Measurements from ENCODE around the gene ZFC3H1.

Gene ZFC3H1

GRCh38 chr12:71626098-71626497, 37.5 kb downstream of the ZFC3H1 start:
- Histone ChIP-seq H3K27me3 (ENCODE audit: insufficient read depth, low read length, poor library complexity, severe bottlenecking) (no peaks in the 10 kb centered on the region), H3K36me3 (ENCODE audit: insufficient read depth, low read length) (peaks cover 95% of the 10 kb centered on the region), H3K4me3 (ENCODE audit: low read length, poor library complexity, severe bottlenecking) (no peak overlapping the region), H3K9ac (ENCODE audit: low read depth, low read length, poor library complexity, severe bottlenecking) (no peak overlapping the region), H4K20me1 (ENCODE audit: insufficient read depth, low read length, poor library complexity, severe bottlenecking) (no peaks in the 10 kb centered on the region), H3F3A (ENCODE audit: low read depth) (no peaks in the 10 kb centered on the region), H3K4me1 (ENCODE audit: insufficient read depth, low read length, poor library complexity, severe bottlenecking) (no peaks in the 10 kb centered on the region), H3K9me2 (replicated peaks; ENCODE audit: low read depth, low read length) (no peaks in the 10 kb centered on the region), H3K79me2 (ENCODE audit: insufficient read depth, low read length) (no peaks in the 10 kb centered on the region), H2AFZ (ENCODE audit: low read length) (no peak overlapping the region), H3K9me3 (ENCODE audit: insufficient read depth, low read depth, low read length) (no peaks in the 10 kb centered on the region), H3K4me2 (ENCODE audit: low read depth, low read length, poor library complexity, severe bottlenecking) (no peak overlapping the region)
- TF ChIP-seq CTCF (conservative IDR thresholded peaks at IDR 0.05; ENCODE audit: low read length), result no peak

- no peak for TF ChIP-seq CTCF (conservative IDR thresholded peaks at IDR 0.05; ENCODE audit: low read length)
- TF ChIP-seq EZH2phosphoT487 (IDR thresholded peaks at IDR 0.05; ENCODE audit: borderline replicate concordance), result no peak
- no peaks in the 10 kb centered on the region for H3K4me1 ChIP-seq (ENCODE audit: insufficient read depth, low read length, poor library complexity, severe bottlenecking)
- no peaks in the 10 kb centered on the region for H3K9me3 ChIP-seq (ENCODE audit: insufficient read depth, low read depth, low read length)
- no peak overlapping the region for H2AFZ ChIP-seq (ENCODE audit: low read length)
- peaks cover 92% of the 10 kb centered on the region for H3K36me3 ChIP-seq (ENCODE audit: insufficient read depth, low read length)
- H3K4me2 ChIP-seq (ENCODE audit: low read depth, low read length, poor library complexity, severe bottlenecking), result no peak overlapping the region
- H3K9ac ChIP-seq (ENCODE audit: low read depth, low read length, poor library complexity, severe bottlenecking), result no peak overlapping the region
- H4K20me1 ChIP-seq (ENCODE audit: insufficient read depth, low read length, poor library complexity, severe bottlenecking), result no peaks in the 10 kb centered on the region
- H3F3A ChIP-seq (ENCODE audit: low read depth), result no peaks in the 10 kb centered on the region
- no peaks in the 10 kb centered on the region for H3K27me3 ChIP-seq (ENCODE audit: insufficient read depth, low read length, poor library complexity, severe bottlenecking)
- H3K4me3 ChIP-seq (ENCODE audit: low read length, poor library complexity, severe bottlenecking), result no peak overlapping the region
- H3K9me2 ChIP-seq (replicated peaks; ENCODE audit: low read depth, low read length), result no peaks in the 10 kb centered on the region
- no peaks in the 10 kb centered on the region for H3K79me2 ChIP-seq (ENCODE audit: insufficient read depth, low read length)
Measured at GRCh38 chr12:71625476-71625875, 38.2 kb downstream of the ZFC3H1 start.

- Histone ChIP-seq H3K4me3 (ENCODE audit: low read length, poor library complexity, severe bottlenecking) (no peak overlapping the region), H4K20me1 (ENCODE audit: insufficient read depth, low read length, poor library complexity, severe bottlenecking) (no peaks in the 10 kb centered on the region), H3K36me3 (ENCODE audit: insufficient read depth, low read length) (peaks cover 91% of the 10 kb centered on the region), H3K9me2 (replicated peaks; ENCODE audit: low read depth, low read length) (no peaks in the 10 kb centered on the region), H3K4me2 (ENCODE audit: low read depth, low read length, poor library complexity, severe bottlenecking) (no peak overlapping the region), H3K9me3 (ENCODE audit: insufficient read depth, low read depth, low read length) (no peaks in the 10 kb centered on the region), H3K9ac (ENCODE audit: low read depth, low read length, poor library complexity, severe bottlenecking) (no peak overlapping the region), H3K79me2 (ENCODE audit: insufficient read depth, low read length) (no peaks in the 10 kb centered on the region), H3F3A (ENCODE audit: low read depth) (no peaks in the 10 kb centered on the region), H3K27me3 (ENCODE audit: insufficient read depth, low read length, poor library complexity, severe bottlenecking) (no peaks in the 10 kb centered on the region), H3K4me1 (ENCODE audit: insufficient read depth, low read length, poor library complexity, severe bottlenecking) (no peaks in the 10 kb centered on the region), H2AFZ (ENCODE audit: low read length) (no peak overlapping the region)
- TF ChIP-seq EZH2phosphoT487 (IDR thresholded peaks at IDR 0.05; ENCODE audit: borderline replicate concordance), result no peak
- no peak for TF ChIP-seq CTCF (conservative IDR thresholded peaks at IDR 0.05; ENCODE audit: low read length)
Measured at GRCh38 chr12:71621938-71622337, 41.7 kb downstream of the ZFC3H1 start.
